ENCODE data around the gene ZBTB5.

DNA sequence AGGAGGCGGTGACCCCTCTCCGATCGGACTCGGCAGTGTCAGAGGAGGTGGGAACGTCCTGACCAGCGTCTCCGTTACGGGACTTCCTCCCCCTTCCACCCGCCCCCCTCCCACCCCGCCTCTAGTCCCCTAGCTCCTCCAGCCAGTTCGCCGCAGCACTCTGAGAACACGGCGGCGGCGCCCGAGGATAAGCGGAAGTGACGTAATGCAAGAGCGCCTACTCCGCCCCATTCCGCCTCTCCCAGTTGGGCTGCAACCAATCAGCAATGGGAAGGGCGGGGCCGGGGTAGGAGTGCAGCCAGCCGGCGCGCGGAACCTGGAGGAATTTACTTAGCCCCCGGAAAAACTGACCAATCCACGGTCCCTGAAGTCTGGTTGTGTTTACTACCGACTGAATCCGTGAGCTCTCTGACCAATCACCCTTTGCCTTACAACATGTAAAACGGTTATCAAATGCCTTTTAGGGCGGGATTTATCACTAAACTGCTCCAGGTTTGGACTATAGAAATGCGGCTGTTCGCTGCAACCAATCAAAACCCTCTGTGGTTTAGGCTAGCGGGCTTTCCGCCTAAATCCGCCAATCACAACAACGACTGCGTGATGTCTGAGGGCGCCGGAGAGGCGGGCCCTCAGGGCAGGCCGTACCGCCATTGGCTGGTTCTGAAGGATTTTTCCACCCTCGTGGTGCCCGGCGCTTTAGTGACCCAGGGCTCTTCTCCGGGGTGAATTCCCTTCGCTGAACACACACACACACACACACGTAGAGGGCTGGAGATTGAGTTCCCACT, at the start of gene ZBTB5:
- TF ChIP-seq, protein P1, sequence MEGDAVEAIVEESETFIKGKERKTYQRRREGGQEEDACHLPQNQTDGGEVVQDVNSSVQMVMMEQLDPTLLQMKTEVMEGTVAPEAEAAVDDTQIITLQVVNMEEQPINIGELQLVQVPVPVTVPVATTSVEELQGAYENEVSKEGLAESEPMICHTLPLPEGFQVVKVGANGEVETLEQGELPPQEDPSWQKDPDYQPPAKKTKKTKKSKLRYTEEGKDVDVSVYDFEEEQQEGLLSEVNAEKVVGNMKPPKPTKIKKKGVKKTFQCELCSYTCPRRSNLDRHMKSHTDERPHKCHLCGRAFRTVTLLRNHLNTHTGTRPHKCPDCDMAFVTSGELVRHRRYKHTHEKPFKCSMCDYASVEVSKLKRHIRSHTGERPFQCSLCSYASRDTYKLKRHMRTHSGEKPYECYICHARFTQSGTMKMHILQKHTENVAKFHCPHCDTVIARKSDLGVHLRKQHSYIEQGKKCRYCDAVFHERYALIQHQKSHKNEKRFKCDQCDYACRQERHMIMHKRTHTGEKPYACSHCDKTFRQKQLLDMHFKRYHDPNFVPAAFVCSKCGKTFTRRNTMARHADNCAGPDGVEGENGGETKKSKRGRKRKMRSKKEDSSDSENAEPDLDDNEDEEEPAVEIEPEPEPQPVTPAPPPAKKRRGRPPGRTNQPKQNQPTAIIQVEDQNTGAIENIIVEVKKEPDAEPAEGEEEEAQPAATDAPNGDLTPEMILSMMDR (IDR thresholded peaks at IDR 0.05) = no peak
- no peak for TF ChIP-seq POLR2A (IDR thresholded peaks at IDR 0.05)

Data from lower leg skin (tissue), 3 donors.